ENCODE data around the gene PDPK1. TPM values are rescaled to one million over a fixed set of nuclear protein-coding genes. Genes with fewer than 3 reads are reported as not detected.
"Not testable (repeated sequence)": the region's sequence is repeated elsewhere in the genome, so short reads cannot be mapped to it uniquely, and the experiment has no call there.

PDPK1 gene
- total and polyA plus RNA-seq, 8 donors = 12.7 to 34.8 (median 30.9) TPM

- WGBS, 2 donors = 92 to 96% methylated on average over 9 to 10 of the region's 12 CpGs
- TF ChIP-seq CTCF (IDR thresholded peaks at IDR 0.05) = no peak
- Histone ChIP-seq H3K9me3 (no peaks in the 10 kb centered on the region), H3K4me1 (no peaks in the 10 kb centered on the region), H3K27me3 (no peaks in the 10 kb centered on the region), H3K4me3 (no peak overlapping the region), H3K36me3 (peaks cover 0 to 10% (median 4%) of the 10 kb centered on the region in 3 donors), H3K27ac (no peak overlapping the region)
- intact Hi-C loops (cut with DNase I) = no loop called here
- no peak for FAIRE-seq
- peak in 1 of 6 donors; percentile 33 for DNase-seq
- ATAC-seq = no peak
Observed at GRCh38 chr16:2611499-2611862, 73.7 kb downstream of the PDPK1 start.

GRCh38 chr16:2611877-2612276 is 74.1 kb downstream of the PDPK1 start:
- peak in 1 of 6 donors; percentile 13 for DNase-seq
- H3K4me3 ChIP-seq; H3K27ac ChIP-seq; intact Hi-C loops (cut with DNase I); H3K9me3 ChIP-seq; H3K27me3 ChIP-seq; H3K36me3 ChIP-seq; H3K4me1 ChIP-seq; FAIRE-seq: not testable (repeated sequence)
- WGBS, 2 donors = 97 to 98% methylated on average over 5 of the region's 17 CpGs
- ATAC-seq = peak in 1 of 4 donors; percentile 25

GRCh38 chr16:2613251-2613650 is 75.4 kb downstream of the PDPK1 start:
- FAIRE-seq; H3K4me1 ChIP-seq; ATAC-seq; H3K9me3 ChIP-seq; H3K36me3 ChIP-seq; H3K4me3 ChIP-seq; H3K27me3 ChIP-seq; intact Hi-C loops (cut with DNase I); H3K27ac ChIP-seq: not testable (repeated sequence)
- peak in 2 of 6 donors; percentile 10 to 36 for DNase-seq
- 92% methylated on average over 11 to 13 of the region's 19 CpGs for WGBS, 2 donors

- FAIRE-seq (no peak), ATAC-seq (no peak), DNase-seq (peak in 3 of 6 donors; percentile 5 to 26 (median 11))
- no peak for TF ChIP-seq CTCF (IDR thresholded peaks at IDR 0.05)
- whole genome bisulfite sequencing, 2 donors = 91 to 93% methylated on average over 15 of the region's 15 CpGs
- Histone ChIP-seq H3K9me3 (no peaks in the 10 kb centered on the region), H3K27ac (no peak overlapping the region), H3K36me3 (peaks cover 0 to 10% (median 4%) of the 10 kb centered on the region in 3 donors), H3K27me3 (no peaks in the 10 kb centered on the region), H3K4me3 (no peak overlapping the region), H3K4me1 (no peaks in the 10 kb centered on the region)
- intact Hi-C loops (cut with DNase I) = no loop called here
Observed at GRCh38 chr16:2614761-2615191, 77.0 kb downstream of the PDPK1 start.

GRCh38 chr16:2618964-2619363 is 81.1 kb downstream of the PDPK1 start:
- intact Hi-C loops (cut with DNase I); H3K36me3 ChIP-seq; DNase-seq; H3K27me3 ChIP-seq; H3K27ac ChIP-seq; H3K9me3 ChIP-seq; FAIRE-seq; ATAC-seq; H3K4me1 ChIP-seq; H3K4me3 ChIP-seq: not testable (repeated sequence)
- whole genome bisulfite sequencing, 2 donors = no CpG with 5 or more reads among the region's 20 CpGs

- H3K9me3 ChIP-seq; FAIRE-seq; intact Hi-C loops (cut with DNase I); H3K4me1 ChIP-seq; H3K27me3 ChIP-seq; ATAC-seq; H3K4me3 ChIP-seq; H3K27ac ChIP-seq; H3K36me3 ChIP-seq: not testable (repeated sequence)
- peak in 2 of 6 donors; percentile 9 to 13 for DNase-seq
- WGBS, 2 donors = 77 to 83% methylated on average over 4 to 6 of the region's 12 CpGs
Observed at GRCh38 chr16:2619628-2620027, 81.8 kb downstream of the PDPK1 start.

- H3K36me3 ChIP-seq; H3K9me3 ChIP-seq; H3K4me1 ChIP-seq; intact Hi-C loops (cut with DNase I); DNase-seq; ATAC-seq; H3K4me3 ChIP-seq; FAIRE-seq; H3K27ac ChIP-seq; H3K27me3 ChIP-seq: not testable (repeated sequence)
- WGBS, 2 donors = 84% methylated on average over 5 of the region's 15 CpGs; no CpG with 5 or more reads in 1 of the 2 donors
Observed at GRCh38 chr16:2620870-2621269, 83.0 kb downstream of the PDPK1 start.

GRCh38 chr16:2621395-2621794 is 83.6 kb downstream of the PDPK1 start:
- H3K4me3 ChIP-seq; H3K27me3 ChIP-seq; H3K4me1 ChIP-seq; intact Hi-C loops (cut with DNase I); FAIRE-seq; H3K27ac ChIP-seq; H3K9me3 ChIP-seq; H3K36me3 ChIP-seq: not testable (repeated sequence)
- ATAC-seq (peak in 2 of 4 donors; percentile 12 to 14), DNase-seq (peak in 1 of 6 donors; percentile 32)
- 94 to 95% methylated on average over 4 to 6 of the region's 8 CpGs for WGBS, 2 donors

GRCh38 chr16:2627075-2627474 is 89.3 kb downstream of the PDPK1 start:
- H3K4me3 ChIP-seq; H3K27me3 ChIP-seq; H3K36me3 ChIP-seq; H3K9me3 ChIP-seq; intact Hi-C loops (cut with DNase I); H3K27ac ChIP-seq; ATAC-seq; FAIRE-seq; H3K4me1 ChIP-seq; DNase-seq: not testable (repeated sequence)
- no CpG with 5 or more reads among the region's 6 CpGs for WGBS, 2 donors

GRCh38 chr16:2631203-2631602 is 93.4 kb downstream of the PDPK1 start:
- H3K27me3 ChIP-seq; H3K27ac ChIP-seq; intact Hi-C loops (cut with DNase I); H3K4me1 ChIP-seq; H3K4me3 ChIP-seq; DNase-seq; H3K36me3 ChIP-seq; H3K9me3 ChIP-seq; FAIRE-seq: not testable (repeated sequence)
- peak; percentile 44 to 79 (median 76) for ATAC-seq
- no CpG with 5 or more reads among the region's 11 CpGs for WGBS, 2 donors

GRCh38 chr16:2632291-2632690 is 94.5 kb downstream of the PDPK1 start:
- H3K36me3 ChIP-seq; H3K27me3 ChIP-seq; FAIRE-seq; H3K27ac ChIP-seq; intact Hi-C loops (cut with DNase I); H3K4me3 ChIP-seq; DNase-seq; H3K4me1 ChIP-seq; H3K9me3 ChIP-seq: not testable (repeated sequence)
- ATAC-seq = peak; percentile 13 to 78 (median 60)
- no CpG with 5 or more reads among the region's 7 CpGs for WGBS, 2 donors

Measured in pancreas (tissue), 10 donors.